NCI-H510A treated with DMSO at 0.1 percent for 48 hours (cell line): Measurements from ENCODE around the gene CLEC18C.
"Not testable (repeated sequence)": the region's sequence is repeated elsewhere in the genome, so short reads cannot be mapped to it uniquely, and the experiment has no call there.

Experiments
- DNase-seq: peaks from one replicate; lab custom pipeline; 2025; lab: John Stamatoyannopoulos, UW

Gene CLEC18C

GRCh38 chr16:70173212-70173837 lies at the start of gene CLEC18C:
Gene CLEC18C, plus strand, starts transcription at chr16:70173787. Its CDS starts 492 bp downstream, at chr16:70174279.
- DNase-seq, result not testable (repeated sequence)

- not testable (repeated sequence) for DNase-seq
Measured at GRCh38 chr16:70123822-70124221, 49.8 kb upstream of the CLEC18C start.

GRCh38 chr16:70126226-70126625 lies 47.4 kb upstream of the CLEC18C start:
- not testable (repeated sequence) for DNase-seq

GRCh38 chr16:70127706-70128105 lies 45.9 kb upstream of the CLEC18C start:
- not testable (repeated sequence) for DNase-seq

GRCh38 chr16:70128844-70129243 lies 44.7 kb upstream of the CLEC18C start:
- DNase-seq, result not testable (repeated sequence)

- not testable (repeated sequence) for DNase-seq
Measured at GRCh38 chr16:70135796-70136195, 37.8 kb upstream of the CLEC18C start.

GRCh38 chr16:70136595-70136994 lies 37.0 kb upstream of the CLEC18C start:
- not testable (repeated sequence) for DNase-seq

GRCh38 chr16:70142739-70143138 lies 30.8 kb upstream of the CLEC18C start:
- DNase-seq, result not testable (repeated sequence)

- DNase-seq, result not testable (repeated sequence)
Measured at GRCh38 chr16:70143231-70143895, 30.2 kb upstream of the CLEC18C start.

- DNase-seq, result not testable (repeated sequence)
Measured at GRCh38 chr16:70147853-70148252, 25.7 kb upstream of the CLEC18C start.

GRCh38 chr16:70148453-70148852 lies 25.1 kb upstream of the CLEC18C start:
- DNase-seq, result not testable (repeated sequence)

GRCh38 chr16:70149296-70149695 lies 24.3 kb upstream of the CLEC18C start:
- not testable (repeated sequence) for DNase-seq

GRCh38 chr16:70151391-70151790 lies 22.2 kb upstream of the CLEC18C start:
- peak; percentile 88 for DNase-seq

GRCh38 chr16:70151941-70152509 lies 21.6 kb upstream of the CLEC18C start:
- no peak for DNase-seq

GRCh38 chr16:70152578-70153302 lies 20.8 kb upstream of the CLEC18C start:
- no peak for DNase-seq

- DNase-seq, result not testable (repeated sequence)
Measured at GRCh38 chr16:70154736-70155135, 18.9 kb upstream of the CLEC18C start.

- DNase-seq, result no peak
Measured at GRCh38 chr16:70156207-70156978, 17.2 kb upstream of the CLEC18C start.

GRCh38 chr16:70157105-70157476 lies 16.5 kb upstream of the CLEC18C start:
- DNase-seq, result no peak

- DNase-seq, result no peak
Measured at GRCh38 chr16:70157477-70158260, 15.9 kb upstream of the CLEC18C start.

GRCh38 chr16:70158261-70158939 lies 15.2 kb upstream of the CLEC18C start:
- no peak for DNase-seq
